Stromal cell of bone marrow (primary cell): ENCODE data around the gene SPOCK3.
"Not testable (repeated sequence)": the region's sequence is repeated elsewhere in the genome, so short reads cannot be mapped to it uniquely, and the experiment has no call there.

Experiments
- DNase-seq: peaks from one replicate; pipeline ENCODE4 v3.0.0-alpha.2; 2012; ENCODE audit warnings: low read depth

SPOCK3 gene

DNA sequence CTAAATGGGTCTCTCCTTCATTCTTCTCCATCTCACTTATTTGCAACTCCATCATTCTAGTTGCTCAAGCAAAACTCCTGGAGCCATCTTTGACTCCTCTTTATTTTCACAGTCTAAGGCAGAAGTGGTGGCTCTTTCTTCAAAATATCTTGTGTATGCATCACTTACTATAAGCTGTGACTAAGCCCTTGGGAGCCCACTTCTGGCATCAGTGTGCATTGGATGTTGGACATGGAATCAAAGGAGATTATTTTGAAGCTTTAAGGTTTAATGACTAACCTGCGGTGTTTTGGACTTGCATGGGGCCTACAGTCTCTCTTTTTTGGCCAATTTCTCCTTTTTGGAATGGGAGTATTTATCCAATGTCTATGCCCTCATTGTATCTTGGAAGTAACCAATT, 276.8 kb downstream of the SPOCK3 start:
- no peak for DNase-seq

DNA sequence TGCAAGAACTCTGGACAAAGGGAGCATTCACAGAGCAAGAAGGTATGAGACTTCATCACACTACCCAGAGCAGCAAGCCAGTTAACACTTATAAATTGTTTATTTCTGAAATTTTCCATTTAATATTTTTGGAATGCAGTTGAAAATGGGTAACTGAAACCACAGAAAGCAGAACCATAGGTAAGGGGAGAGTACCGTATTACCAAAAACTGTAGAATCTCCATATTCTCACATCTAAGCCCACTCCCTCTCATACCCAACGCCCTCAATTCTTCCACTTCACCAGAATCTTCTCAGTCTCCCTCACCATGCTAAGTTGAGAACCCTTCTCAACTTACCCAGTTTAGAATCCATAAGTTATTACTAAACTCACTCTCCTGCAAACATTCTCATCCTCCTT, 277.8 kb downstream of the SPOCK3 start:
- DNase-seq = no peak

DNA sequence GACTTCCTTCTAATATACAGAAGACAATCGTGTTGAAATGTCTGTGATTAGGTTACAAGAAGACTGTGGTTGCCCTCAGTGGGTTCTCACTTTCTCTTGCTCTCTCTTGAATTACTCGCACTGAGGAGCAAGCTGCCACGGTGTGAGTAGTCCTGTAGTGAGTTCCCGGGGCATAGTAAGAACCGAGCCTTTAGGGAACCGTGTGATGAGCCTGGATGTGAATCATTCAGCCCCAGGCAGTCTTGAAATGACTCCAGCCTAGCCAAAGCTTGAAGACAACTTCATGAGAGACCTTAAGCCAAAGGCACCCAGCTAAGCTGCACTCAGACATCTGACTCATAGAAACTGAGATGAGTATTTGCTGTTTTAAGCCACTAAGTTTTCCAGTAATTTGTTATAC, 292.7 kb downstream of the SPOCK3 start:
- DNase-seq = no peak

DNA sequence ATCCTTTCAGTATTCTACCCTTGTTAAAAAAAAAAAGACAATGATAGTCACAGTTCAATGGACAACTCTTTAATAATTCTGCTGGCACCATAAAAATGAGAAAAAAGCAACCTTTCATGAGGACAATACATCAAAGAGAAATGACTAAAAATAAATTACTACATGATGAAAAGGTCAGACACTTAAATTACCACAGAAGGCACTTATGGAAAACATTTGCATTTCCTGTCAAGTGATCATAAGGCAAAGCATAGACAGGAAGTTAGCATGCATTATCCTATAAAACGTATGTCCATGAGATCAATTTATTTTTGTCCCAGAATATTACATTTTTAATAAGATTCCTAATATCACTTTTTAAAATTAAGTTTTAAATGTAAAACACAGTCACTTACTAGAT, 303.8 kb downstream of the SPOCK3 start:
- no peak for DNase-seq

DNA sequence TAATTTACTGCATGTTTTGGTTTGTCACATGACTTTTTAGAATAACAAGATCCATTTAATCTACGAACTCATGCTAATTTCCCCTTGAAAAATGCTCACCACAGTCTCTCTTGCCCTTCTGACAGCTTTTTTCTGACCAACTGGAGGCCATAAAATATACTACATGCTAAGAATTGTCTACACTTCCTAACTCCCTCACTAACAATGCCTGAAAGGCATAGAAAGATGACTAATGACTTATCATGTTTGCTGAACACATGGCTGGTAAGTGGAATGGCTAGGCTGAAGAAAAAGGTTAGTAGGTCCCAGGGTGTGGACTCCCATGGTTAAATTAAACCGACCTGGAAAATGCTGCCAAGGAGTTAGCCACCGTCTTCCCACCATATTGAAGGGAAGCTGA, 309.9 kb downstream of the SPOCK3 start:
- DNase-seq = no peak

DNA sequence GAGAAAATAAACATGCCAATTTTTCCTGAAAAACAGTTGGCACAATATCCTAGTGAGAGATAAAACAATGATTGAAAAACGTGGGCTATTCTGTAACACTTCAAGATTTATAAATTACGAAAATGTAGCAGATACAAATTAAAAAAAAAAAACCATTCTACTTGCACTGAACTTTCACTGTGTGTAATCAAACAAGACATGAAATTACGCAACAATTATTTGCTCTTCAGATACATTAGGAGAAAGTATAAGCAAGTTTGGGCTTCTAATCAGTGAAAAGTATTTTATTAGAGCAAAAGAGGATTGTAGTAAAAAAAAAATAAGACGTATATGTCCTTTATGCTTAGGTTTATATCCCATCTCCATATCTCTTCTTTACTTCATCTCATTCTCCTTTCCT, 320.4 kb downstream of the SPOCK3 start:
- no peak for DNase-seq

DNA sequence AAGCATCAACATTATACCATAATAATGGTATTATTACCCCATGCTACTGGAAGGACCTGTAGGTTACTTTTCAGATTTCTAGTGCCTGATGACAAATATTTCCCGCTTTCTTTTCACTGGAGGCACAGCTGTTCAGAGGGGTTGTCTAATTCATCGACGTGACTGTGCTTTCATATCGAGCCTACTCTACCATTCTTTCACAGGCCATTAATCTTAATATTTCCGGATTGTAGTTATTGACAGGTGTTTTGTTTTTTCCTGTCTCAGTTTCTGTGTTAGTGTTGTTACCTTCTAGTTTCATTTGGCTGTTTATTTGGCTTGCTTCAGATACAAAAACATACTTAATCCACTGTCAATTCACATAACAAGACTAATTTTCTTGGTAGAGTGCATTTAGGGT, 330.9 kb downstream of the SPOCK3 start:
- no peak for DNase-seq

DNA sequence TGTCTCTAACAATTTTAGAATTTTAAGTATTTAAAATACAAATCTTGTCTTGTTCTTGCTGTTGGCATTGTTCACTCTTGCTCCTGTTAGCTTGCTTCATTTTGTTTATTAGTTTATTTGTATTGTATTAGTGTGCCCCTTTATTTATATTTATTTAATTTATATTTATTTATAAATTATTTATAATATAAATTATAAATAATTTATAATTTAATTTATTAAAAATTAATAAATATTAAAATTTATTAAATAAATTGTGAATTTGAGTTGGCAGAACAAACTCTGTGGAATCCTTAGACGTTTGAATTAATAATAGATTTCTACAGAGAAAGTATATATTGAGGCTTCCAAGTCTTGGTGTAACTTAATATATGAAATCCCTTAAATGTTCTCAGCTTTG, 331.4 kb downstream of the SPOCK3 start:
- DNase-seq = no peak

DNA sequence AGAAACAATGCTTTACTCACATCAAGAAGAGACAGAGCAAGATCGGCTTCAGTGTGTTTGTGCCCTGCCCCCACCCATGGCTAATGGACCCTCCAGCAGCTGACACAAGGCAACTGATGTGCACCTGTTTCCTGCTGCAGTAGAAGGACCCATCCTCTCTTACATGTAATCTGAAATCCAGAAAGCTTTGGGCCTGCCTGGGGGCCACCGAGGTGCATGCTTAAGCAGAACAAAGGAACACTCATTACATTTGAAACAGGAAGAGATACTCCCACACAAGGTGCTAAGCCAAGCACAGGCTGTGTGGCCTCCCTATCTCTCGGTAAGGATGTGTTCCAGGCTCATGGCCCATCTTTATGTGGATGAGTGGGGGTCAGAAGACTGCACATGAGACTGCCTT, 338.0 kb downstream of the SPOCK3 start:
- DNase-seq = no peak

DNA sequence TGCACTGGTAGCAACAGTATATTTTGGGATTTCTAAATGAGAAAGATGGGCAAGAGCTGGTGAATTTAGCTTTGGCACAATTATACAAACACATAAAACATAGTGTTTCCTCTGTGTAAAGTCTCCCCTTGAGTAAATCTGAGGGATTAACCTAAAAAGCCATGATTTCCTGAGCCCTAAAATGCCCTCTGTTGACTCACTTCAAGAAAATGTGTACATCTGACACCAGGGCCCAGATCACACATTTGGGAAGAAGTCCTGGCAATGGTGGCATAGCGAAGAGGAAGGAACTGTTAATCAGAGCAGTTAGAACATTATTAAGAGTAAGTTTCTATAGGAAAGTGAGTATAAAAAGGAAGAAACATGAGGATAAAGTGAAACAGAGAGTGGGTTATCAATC, 338.5 kb downstream of the SPOCK3 start:
- DNase-seq = no peak

DNA sequence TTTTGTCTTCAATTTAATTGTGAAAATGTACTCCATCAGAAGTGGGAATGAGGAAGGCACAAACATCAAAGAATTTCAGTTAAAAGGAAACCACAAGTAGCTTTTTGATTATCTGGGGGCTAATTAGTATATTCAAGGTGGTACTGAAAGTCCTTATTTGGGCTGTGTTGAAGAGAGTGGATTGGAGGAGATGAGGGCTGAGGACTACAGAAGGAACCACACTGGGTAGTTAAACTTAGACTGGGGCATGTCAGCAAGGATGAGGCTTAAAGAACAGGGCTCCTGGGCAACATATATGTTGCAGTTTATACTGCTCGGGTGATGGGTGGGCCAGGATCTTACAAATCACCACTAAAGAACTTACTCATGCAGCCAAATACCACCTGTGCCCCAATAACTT, 346.8 kb downstream of the SPOCK3 start:
- DNase-seq = no peak

DNA sequence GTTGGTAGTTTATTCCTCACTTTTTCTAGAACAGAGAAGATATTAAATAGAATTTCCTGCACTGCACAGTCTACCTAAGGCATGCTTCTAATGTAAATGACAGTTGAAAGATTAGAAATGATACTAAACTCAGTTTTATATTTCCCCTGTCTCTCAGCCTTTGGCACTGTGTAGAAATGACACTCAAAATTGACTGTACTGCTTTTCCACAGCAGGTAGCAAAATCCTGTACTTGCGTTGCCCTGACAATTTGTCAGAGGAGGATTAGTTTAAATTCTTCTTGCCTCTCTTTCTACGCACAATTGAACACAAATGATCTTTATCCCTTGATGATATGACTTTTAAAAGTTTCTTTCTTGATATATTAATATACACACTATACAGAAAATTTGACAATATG, 347.6 kb downstream of the SPOCK3 start:
- DNase-seq = no peak

DNA sequence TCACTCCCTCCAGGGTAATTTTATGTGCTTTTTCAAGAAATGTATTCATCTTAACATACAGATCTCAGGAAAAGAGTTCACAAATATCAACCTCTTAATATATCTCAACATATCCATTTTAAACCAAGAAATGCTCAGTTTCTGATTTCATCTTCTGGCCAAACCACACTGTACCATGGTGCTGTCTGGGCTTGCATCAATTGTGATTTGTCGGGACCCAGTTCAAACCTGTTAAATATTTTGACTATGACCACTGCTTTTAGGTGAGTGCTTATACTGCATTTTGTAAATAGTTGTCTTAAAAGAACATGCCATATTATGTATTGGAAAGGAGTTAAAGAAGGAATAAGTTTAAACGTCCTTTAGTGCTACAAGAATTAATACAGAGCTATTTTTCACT, 352.1 kb downstream of the SPOCK3 start:
- no peak for DNase-seq

DNA sequence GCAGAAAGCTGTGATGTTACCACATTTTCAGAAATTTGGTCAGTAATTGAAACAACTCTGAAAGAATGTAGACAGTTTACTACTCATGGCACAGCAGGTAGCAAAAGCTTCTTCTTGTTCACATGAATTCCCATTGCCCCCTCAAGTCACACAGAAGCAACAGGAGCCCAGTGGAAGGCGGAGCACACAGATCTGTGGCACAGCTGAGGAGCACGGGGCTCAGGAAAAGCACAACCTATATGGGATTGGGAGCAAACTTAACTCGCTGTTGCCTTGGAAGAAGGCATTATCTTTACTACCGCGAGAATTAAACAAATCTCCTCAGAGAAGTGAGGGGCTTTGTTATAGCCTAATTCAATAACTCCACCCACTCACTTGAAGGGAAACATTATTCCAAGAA, 358.5 kb downstream of the SPOCK3 start:
- DNase-seq = no peak

DNA sequence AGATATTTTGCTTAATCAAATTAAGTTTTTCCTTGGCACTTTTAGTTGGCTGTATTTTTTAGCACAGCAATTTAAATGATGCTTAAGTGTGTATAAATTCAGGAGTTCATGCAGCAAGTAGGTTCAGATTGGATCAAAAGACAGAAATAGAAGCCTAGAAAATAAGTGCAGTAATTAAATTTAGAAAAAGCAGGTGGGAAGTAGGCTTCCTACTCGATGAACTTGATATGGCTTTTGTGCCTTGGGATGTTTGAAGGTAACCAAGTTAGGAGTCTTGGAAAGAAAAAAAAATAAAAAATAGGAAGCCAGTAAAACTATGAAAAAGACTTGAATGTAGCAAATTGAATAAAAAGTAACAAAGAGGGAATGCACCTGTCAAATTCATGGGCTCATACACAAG, 372.3 kb downstream of the SPOCK3 start:
- no peak for DNase-seq

DNA sequence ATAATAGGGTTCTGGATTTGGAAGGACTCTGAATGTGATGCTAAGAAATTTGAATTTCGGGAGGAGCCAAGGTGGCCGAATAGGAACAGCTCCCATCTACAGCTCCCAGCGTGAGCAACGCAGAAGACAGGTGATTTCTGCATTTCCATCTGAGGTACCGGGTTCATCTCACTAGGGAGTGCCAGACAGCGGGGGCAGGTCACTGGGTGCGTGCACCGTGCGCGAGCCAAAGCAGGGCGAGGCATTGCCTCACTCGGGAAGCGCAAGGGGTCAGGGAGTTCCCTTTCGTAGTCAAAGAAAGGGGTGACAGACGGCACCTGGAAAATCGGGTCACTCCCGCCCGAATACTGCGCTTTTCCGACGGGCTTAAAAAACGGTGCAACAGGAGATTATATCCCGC, 383.9 kb downstream of the SPOCK3 start:
- DNase-seq = not testable (repeated sequence)

DNA sequence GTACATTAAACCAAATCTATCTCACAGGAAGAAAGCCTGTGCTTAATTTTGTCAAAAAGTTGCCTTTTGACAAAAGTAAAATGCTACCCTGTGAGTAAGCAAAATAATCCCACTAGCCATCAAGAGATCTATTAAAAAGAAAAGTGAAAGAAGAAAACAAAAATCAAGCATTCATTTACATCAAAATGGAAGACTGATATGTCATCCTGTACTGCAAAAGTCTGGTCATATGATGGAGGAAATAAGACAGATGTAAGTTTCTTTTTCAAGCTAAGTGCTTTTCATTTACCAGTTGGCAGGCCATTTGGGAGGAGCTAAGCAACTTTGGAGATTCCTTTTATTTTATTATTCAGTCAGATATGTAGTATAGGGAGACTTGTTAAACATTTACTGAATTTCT, 387.4 kb downstream of the SPOCK3 start:
- no peak for DNase-seq

DNA sequence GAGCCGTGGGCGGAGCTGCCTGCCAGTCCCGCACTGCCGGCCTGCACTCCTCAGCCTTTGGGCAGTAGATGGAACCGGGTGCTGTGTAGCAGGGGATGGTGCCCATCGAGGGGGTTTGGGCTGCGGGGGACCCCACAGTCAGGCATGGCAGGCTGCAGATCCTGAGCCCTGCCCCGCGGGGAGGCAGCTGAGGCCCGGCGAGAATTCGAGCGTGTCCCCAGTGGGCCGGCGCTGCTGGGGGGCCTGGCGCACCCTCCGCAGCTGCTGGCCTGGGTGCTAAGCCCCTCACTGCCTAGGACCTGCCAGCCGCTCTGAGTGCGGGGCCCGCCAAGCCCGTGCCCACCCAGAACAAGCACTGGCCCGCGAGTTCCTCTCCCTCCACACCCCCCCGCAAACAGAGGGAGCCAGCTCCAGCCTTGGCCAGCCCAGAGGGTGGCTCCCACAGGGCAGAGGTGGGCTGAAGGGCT, 391.5 kb downstream of the SPOCK3 start:
- no peak for DNase-seq

DNA sequence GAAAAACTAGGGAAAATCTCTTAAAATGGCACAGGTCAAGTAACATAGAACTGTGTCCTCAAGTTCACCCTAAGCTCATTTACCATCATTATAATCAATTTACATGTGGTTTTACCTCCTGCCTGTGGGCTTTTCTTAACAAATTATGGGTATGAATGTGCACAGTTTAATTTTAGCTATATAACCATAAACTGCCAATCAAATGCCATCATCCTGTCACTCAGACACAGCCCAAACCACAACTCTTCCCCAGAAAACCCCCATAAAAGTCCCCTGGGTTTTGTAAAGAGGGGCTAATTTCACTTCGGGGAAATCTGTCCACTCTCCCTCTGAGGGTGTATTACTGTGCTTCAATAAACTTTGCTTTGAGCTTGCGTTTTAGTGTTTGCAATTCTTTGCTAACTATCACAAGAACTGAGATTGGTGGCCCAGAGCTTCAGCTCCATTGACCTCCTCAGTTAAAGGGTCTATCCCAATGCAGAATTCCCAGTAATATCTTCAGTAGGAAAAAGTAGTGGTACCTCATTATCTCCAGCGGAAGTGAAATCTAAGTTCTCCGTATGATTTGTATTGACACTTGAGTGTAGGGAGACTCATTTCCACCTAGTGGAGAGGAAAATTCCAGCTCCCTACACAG, 394.6 kb downstream of the SPOCK3 start:
- DNase-seq = no peak

DNA sequence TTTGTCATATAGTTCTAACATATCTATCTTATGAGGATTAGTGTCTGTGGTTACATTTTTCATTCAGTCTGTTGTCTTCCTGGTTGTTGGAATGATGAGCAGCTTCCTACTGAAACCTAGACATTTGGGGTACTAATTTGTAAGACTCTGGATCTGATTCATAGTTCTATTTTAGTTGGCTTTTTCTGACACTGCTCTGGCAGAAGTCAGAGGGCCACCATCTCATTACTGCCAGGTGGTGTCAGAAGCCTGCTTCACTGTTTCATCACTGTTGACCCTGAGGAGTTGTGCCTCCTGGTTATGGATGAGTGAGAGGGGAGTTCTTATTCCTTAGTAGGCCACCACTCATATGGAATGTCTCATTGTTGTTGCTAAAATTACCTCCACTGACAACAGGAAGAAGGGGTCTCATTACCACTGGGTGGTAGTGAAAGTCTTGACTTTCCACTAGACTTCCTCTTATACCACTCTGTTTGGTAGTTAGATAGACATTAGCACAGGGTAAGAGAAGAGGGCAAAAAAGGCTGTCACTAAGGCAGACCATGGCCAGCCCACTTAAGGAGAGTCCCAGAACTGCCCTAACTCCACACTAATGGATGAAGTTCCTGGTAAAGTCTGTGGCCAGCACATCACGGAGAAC, 395.2 kb downstream of the SPOCK3 start:
- no peak for DNase-seq

DNA sequence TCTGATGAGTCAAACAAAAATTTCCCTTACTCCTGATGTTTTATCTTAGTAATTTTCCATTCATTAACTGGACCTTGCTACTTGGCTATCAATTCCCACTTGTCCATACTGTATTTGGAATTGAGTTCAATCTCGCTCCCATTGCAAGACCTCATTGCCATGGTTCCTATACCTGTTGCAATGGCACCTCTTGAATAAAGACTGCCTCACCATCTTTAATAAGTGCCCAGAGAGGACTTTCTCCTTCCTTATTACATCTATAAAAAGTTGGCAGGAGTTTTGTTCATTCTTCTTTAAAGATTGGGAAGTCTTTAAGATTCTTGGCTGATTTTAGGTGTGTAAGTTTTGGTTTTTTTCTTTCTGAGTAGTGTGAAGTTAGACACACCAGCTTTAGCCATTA, 397.4 kb downstream of the SPOCK3 start:
- no peak for DNase-seq

DNA sequence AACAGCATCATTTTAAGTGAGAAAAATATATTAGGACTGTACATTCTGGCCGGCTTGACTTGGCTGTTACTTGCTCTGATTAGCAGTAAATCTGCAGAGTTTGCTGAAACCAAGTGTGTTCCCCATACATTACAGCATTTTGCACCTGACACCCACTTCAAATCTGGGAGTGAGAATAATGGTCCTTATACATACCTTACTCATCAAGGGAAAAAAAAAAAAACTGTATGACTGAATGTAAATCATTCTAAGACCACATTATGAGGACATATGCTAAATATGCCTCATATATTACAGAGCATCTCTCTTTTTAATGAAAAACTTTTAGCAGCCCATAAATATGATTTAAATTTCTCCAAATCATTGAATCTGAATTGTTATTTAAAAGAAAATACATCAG, 406.7 kb downstream of the SPOCK3 start:
- DNase-seq = no peak

DNA sequence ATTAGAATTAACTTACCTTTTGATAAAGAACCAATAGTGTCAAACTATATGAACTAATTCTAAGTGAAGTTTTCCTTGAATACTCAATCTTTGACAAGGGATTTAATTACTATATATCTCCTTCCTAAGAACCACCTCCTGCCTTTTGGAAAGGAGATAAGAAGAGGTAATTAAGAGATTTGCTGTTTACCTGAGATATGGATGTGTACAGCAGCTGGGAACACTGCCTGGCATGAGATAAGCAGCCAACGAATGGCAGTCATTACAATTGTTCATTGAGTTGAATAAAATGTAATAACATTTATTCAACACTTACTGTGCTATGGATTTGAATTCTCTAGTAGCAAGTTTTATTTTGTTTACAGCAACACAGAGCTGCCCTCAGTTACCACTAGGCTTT, 407.1 kb downstream of the SPOCK3 start:
- no peak for DNase-seq

DNA sequence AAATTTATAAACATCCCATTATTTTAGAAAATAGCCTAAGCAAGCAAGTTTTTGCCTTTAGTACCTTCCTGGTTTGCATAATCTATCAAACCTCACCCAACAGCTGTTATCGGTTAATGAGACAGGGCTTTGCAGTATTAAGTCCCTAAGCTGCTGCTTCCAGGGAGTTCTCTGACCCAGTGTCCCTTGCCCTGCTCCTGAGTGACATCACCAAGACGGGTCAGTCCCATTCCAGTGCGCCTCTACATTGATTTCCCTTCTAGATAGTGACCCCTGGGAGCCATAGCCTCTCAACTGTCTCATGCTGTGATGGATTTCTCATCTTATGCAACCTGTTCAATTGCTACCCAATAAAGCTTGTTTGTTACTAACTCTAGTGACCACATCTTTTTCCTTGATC, 410.4 kb downstream of the SPOCK3 start:
- no peak for DNase-seq
